Measurements from ENCODE around the gene E2F1. TPM values are rescaled to one million over a fixed set of nuclear protein-coding genes. Genes with fewer than 3 reads are reported as not detected.
A peak's percentile ranks its signal among the peaks of the same experiment; 100 is the strongest.

E2F1 gene
- total RNA-seq, 4 donors from 2014 or later: 2.1 to 32.2 (median 4.9) TPM

- H3K4me1 ChIP-seq: peaks cover 0 to 22% (median 14%) of the 10 kb centered on the region in 4 donors
- DNase-seq: no peak
- H3K4me3 ChIP-seq: peak overlapping the region; percentile 55 to 74 (median 60)
- H3K27ac ChIP-seq: peak overlapping the region; percentile 92 to 100 (median 94)
- no peaks in the 10 kb centered on the region for H3K27me3 ChIP-seq
- H3K9me3 ChIP-seq: no peaks in the 10 kb centered on the region
- no peak for TF ChIP-seq CTCF (IDR thresholded peaks at IDR 0.05)
- TF ChIP-seq POLR2A (IDR thresholded peaks at IDR 0.05): no peak
- H3K36me3 ChIP-seq: no peaks in the 10 kb centered on the region
These were observed 44.9 kb upstream of the E2F1 start for GRCh38 chr20:33730946-33731692.

GRCh38 chr20:33729101-33729500, 42.9 kb upstream of the E2F1 start:
- Histone ChIP-seq H3K27me3 (no peaks in the 10 kb centered on the region), H3K9me3 (no peaks in the 10 kb centered on the region), H3K4me3 (no peak overlapping the region), H3K36me3 (no peaks in the 10 kb centered on the region), H3K4me1 (peaks cover 0 to 20% (median 11%) of the 10 kb centered on the region in 4 donors), H3K27ac (no peak overlapping the region)
- no peak for DNase-seq
- TF ChIP-seq CTCF (IDR thresholded peaks at IDR 0.05) (no peak), POLR2A (IDR thresholded peaks at IDR 0.05) (no peak)

- Histone ChIP-seq H3K27ac (no peak overlapping the region), H3K4me1 (peaks cover 0 to 14% (median 6%) of the 10 kb centered on the region in 4 donors), H3K27me3 (no peaks in the 10 kb centered on the region), H3K36me3 (no peaks in the 10 kb centered on the region), H3K9me3 (no peaks in the 10 kb centered on the region), H3K4me3 (no peak overlapping the region)
- TF ChIP-seq POLR2A (IDR thresholded peaks at IDR 0.05): no peak
- TF ChIP-seq CTCF (IDR thresholded peaks at IDR 0.05): no peak
- no peak for DNase-seq
These were observed 42.3 kb upstream of the E2F1 start for GRCh38 chr20:33728463-33728862.

- TF ChIP-seq POLR2A (IDR thresholded peaks at IDR 0.05): no peak
- H3K27me3 ChIP-seq: no peaks in the 10 kb centered on the region
- no peaks in the 10 kb centered on the region for H3K36me3 ChIP-seq
These were observed 41.6 kb upstream of the E2F1 start for GRCh38 chr20:33727806-33728205.

GRCh38 chr20:33727115-33727479, 40.9 kb upstream of the E2F1 start:
- Histone ChIP-seq H3K27me3 (no peaks in the 10 kb centered on the region), H3K4me1 (peaks cover 0 to 5% (median 0%) of the 10 kb centered on the region in 4 donors), H3K27ac (no peak overlapping the region), H3K9me3 (no peaks in the 10 kb centered on the region), H3K36me3 (no peaks in the 10 kb centered on the region), H3K4me3 (no peak overlapping the region)
- TF ChIP-seq CTCF (IDR thresholded peaks at IDR 0.05) (no peak), POLR2A (IDR thresholded peaks at IDR 0.05) (no peak)
- DNase-seq: no peak

More at GRCh38 chr20:33727806-33728205, 41.6 kb upstream of the E2F1 start:
- Histone ChIP-seq H3K4me3 (no peak overlapping the region), H3K27ac (no peak overlapping the region), H3K9me3 (no peaks in the 10 kb centered on the region), H3K4me1 (peaks cover 0 to 7% (median 2%) of the 10 kb centered on the region in 4 donors)
- DNase-seq: no peak

- Histone ChIP-seq H3K4me1 (peaks cover 0 to 3% (median 0%) of the 10 kb centered on the region in 4 donors), H3K27me3 (no peaks in the 10 kb centered on the region), H3K9me3 (no peaks in the 10 kb centered on the region), H3K27ac (no peak overlapping the region), H3K4me3 (no peak overlapping the region), H3K36me3 (no peaks in the 10 kb centered on the region)
- TF ChIP-seq CTCF (IDR thresholded peaks at IDR 0.05) (no peak), POLR2A (IDR thresholded peaks at IDR 0.05) (no peak)
- DNase-seq: no peak
These were observed 39.6 kb upstream of the E2F1 start for GRCh38 chr20:33725607-33726264.
